Activated CD4-positive, CD25-positive, alpha-beta regulatory T cell (primary cell): ENCODE results near the gene NELL1.
"Not testable (repeated sequence)": the region's sequence is repeated elsewhere in the genome, so short reads cannot be mapped to it uniquely, and the experiment has no call there.

Experiments used
- DNase-seq, 4 experiments: peaks; one replicate each; lab custom pipeline; 2025; lab: John Stamatoyannopoulos, UW

The NELL1 gene

DNA sequence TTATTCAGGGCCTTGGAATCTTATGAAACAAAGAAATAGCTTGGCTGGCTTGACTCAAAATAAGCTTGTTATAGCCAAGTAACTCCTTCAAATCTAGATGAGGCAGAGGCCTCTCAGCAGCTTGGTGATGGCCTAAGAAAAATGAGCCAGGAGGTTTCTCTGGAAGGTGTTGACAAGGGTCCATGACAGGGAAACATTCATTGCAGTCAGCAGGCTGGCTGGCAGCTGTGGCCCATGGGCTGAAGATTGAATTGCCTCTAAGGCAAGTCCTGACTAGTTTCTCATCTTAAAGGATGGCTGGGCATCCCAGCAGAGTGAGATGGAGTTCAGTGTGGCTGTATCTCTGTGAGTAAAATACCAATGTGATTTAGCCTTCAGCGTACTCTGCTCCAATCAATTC lies 441.0 kb downstream of the NELL1 start:
- no peak for DNase-seq

DNA sequence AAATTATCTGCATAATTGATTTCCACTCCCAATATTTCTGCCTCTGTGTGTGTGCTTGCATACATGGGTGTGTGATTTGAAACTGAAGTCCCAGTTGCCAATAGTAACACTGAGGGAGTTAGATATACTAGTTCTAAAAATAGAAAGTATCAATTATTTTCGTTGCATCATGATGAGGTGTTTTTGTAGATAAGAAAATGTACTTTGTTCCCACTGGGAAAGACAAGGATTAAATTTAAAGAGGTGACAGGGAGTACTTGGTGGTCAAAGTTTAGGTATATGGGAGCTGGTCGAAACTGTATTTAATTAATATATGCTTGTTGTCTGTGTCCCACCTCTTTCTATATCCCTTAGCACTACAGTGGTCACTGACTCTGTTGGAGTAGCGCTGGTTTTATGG lies 444.5 kb downstream of the NELL1 start:
- DNase-seq: no peak

DNA sequence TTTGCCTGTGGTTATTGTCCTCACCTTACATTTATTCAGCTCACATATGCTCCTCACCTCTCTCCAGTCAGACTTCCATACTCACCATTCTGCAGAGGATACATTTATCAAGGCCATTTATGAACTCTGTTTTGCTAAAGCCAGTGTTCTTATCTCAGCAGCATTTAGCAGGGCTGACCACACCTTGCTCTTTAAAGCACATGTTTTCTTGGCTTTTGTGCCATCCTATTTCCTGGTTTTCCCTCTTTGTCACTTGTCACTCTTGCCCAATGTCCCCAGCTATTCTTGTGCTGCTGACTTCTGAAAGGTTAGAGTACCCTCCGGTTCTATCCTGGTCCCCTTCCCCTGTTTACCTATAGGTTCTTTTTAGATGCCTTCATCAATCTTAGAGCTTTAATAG lies 446.6 kb downstream of the NELL1 start:
- no peak for DNase-seq

DNA sequence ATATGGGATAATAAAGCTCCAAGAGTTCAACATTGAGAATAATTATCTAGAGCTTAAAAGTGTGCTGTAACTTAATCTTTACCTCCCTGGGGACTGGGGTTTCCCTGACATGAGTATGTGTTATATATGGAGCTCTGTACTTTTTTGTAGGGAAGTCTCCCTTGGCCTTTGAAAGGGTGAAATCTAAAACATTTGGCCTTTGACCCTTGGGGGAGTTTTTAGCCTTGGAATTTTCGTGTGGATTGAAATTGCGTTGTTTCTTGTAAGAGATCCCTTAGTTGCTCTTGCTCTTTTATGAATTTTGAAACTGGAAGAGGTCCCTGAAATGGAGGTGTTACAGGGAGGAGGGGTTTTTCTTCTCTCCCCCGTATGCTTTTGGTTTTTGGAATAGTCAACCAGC lies 450.0 kb downstream of the NELL1 start:
- no peak for DNase-seq

DNA sequence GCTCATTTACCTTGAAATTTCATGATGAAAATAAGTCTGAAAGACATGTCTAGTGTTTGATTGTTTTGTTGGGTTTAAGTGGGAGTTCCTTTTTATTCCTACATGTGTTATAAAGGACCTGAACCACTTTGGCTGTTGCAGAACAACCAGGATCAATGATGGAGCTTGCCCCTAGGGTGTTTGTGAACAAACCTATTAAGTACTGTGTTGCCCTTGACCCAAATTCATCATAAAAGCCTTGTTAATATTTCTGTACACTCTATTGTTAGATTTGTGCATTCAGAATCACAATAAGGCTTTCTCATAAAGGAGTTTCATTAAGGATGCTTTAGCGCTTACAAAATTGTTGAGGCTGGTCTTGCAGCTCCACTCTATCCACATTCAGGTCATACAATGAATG lies 452.6 kb downstream of the NELL1 start:
- DNase-seq: no peak

DNA sequence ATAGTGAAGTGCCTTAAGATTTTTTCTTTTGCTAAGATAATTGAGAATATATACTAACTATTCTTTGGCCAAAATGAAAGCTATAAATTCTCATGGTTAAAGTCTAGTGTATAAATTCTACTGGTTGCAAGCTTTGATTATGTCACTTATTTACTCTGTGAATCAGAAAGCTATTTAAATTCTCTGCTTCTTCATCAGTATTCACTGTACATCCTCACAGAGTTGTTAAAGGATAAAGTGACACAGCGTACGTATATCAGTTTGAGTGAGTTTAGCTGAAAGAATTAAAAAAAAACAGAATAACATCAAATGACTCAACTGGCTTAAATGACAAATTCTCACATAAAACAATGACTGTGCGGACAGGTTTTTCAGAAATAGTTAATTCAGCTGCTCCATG lies 453.1 kb downstream of the NELL1 start:
- no peak for DNase-seq

DNA sequence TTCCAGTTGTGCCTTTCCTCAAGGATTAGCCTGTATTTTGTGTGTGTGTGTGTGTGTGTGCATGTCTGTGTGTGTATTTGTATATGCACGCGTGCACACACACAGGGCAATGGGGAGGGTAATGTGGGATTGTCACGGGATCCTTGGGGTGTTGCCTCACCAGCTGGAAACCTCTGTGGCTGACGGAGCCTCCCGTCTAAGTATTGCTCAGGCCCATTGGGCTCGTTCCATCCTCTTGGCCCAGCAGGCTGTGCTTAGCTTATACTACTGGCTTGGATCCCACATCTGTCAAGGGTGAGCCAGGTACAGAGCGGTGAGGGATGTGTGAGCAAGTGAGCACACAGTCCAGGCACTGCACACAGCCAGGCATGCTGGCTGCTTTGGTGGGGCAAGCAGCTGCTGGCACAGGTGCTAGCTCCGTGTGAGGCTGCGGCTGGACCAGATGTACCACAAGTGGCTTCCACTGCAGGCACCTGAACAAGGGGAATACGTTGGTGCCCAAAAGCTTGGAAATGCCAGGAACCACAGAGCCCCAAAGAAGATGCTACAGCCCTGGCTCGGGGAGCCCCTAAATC lies 462.8 kb downstream of the NELL1 start:
- DNase-seq: no peak

DNA sequence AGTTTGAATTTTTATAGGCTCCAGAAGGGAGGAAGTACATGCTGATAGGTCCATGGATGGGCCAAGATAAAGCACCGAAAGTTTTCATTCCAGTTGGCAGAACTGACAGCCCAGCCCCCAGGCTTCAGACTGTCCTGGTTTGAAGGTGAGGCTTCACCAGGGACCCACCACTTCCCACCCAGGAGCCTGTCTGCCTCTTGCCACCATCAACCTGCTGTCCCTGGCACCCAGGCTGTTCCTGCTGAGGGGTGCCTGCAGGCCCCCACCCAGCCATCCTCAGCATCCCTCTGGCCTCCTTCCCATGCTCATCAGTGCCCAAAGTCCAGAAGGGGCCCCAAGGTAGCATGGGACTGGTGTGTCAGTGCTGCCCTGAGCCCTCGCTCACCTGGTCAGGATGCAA lies 463.9 kb downstream of the NELL1 start:
- no peak for DNase-seq

DNA sequence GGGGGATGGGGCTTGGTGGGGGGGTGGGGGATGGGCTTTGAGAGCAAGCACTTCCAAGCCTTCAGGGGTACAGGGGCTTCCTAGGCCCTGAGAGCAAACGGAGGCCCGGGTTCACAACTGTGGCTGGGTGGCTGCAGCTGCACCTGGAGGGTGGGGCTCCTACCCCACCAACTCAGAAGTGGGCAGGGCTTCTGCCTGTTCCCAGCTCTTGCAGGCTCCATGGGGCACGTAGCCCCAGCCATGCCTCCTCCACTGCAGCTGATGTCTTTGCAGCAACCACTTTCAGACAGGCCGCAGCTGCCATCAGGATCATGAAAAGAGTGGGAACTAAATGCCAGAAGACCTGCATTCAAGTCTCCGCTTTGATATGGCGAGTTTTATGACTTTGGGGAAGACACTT lies 464.3 kb downstream of the NELL1 start:
- no peak for DNase-seq

DNA sequence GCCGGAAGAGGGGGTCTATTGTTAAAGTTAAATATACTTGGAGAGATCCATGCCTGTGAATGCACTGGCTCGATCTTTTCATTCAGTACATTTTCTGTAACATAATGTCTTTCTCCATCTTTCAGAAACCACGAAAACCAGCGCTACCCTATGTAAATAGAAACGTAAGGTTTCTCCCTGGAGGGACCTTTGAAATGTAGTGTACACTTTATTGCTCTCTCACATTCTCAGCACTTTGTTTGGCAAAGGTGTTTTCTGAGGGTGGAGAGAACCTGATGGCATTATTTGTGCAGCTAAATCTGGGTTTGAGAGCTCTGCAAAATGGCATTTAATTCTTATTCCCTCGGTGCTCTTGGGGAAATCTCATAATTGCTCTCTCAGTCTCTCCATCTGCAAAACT lies 468.4 kb downstream of the NELL1 start:
- no peak for DNase-seq

DNA sequence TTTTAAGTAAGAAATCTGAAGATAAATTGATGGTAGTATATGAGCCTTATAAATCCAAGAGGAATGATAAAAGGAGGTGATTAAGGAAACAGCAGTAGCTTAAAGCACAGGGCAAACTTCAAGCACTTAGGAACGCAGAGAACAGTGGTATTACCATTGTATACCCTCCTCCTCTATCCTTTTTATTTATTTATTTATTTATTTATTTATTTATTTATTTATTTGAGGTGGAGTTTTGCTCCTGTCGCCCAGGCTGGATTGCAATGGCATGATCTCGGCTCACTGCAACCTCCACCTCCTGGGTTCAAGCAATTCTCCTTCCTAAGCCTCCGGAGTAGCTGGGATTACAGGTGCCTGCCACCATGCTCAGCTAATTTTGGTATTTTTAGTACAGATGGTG lies 472.2 kb downstream of the NELL1 start:
- DNase-seq: not testable (repeated sequence)

DNA sequence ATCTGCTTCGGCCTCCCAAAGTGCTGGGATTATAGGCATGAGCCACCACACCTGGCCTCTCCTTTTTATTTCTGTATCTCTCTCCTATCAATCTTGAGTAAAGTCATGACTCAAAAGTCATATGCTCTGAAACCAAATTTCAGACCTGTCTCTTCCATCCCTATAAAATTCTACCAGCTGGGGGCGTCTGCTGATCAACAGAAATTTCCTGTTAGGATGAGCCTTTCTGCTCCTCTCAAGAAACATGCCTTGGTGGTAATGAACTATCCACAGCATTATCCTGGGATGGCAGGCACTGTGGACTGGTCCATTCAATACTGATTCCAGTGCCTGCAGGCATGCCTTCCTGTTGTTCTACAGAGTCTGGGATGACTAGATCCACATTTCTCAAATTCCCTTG lies 472.6 kb downstream of the NELL1 start:
- DNase-seq: no peak

DNA sequence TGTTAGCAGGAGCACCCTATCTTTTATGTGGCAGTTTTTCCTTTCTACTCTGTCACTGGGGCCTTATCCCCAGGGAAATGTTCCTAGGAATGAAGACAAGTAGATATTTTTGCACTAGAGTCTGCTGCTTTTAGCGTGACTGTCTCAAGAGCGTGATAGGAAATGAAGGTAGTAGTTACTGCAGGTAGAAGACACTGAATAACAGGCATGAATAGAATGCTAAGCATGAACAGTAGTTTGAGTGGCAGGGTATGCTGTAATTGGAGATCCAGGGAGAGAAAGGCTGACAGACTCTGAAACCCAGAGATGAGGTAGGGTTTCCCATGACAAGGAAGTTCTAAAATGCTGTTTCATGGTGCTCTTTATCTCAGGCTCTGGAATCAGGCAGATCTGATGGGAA lies 475.1 kb downstream of the NELL1 start:
- DNase-seq: no peak

DNA sequence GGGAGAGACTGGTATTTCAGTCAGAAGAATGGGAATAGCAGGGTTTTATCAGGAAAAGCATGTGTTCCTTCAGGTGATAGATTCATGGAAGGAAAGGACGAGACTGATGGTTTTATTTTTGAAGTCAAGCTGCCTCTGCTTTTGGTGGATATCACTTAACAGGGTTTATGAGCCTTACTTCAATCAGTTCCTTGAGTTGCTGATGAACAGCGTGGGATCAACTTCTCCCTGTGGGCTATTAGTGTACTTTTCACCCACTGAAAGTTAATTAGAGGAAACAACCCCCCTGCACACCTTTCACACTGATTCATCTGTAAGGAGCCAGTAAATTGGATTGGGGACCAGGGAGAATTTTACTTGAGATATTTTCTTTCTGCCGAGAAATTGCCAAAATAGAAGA lies 479.0 kb downstream of the NELL1 start:
- DNase-seq: no peak

DNA sequence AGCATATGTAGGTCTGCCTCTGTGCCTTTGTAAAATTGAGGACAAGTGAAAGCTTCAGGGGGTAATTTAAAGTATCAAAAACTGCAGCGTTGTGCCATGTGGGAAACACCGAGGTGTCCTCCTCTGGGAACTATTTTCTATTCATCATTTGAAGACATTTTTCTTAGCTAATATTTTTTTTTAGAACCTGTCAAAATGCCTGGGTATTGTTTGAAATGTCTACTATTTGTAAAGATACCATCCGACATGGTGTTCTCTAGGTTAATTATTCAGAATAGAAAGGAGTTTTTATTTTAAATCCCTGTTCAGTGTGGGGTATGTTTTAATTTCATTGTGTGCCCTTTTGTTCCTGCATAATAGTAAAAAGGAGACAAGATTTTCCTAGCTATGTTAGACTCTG lies 490.8 kb downstream of the NELL1 start:
- no peak for DNase-seq

DNA sequence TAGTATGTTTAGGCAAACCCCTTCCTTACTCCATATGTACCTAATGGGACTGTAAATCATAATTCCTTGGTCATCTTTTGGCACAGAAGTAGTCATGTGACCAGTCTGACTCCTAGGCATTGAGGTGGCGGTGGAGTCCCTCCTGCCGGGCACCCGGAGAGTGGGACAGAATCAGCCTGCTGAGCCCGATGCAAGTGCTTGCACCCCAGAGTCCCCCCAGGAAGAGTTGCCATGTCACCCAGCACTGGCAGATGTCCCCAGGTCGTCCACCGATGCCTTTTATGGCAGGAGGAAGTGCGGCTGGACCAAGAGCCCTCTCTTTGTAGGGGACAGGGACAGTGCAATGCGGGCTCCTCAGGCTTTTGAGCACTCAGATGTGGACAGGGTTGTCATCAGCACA lies 500.3 kb downstream of the NELL1 start:
- DNase-seq: no peak

DNA sequence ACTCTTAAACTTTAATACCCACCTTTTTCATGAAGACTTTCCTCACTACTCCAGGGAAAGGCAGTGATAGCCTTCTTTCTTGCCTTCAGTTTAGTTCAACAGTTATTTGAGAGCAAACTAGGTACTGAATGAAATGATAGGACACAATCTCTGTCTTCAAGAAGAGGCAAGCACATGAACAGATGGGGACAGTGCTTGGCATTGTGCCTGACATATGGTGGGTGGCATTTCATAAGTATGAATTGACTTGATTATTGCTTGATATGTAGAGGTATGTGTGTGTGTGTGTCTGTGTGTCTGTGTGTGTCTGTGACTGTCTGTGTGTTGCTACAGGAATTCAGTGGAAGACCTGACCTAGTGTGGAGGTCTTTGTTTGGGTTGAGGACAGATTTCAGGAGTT lies 504.1 kb downstream of the NELL1 start:
- DNase-seq: no peak

DNA sequence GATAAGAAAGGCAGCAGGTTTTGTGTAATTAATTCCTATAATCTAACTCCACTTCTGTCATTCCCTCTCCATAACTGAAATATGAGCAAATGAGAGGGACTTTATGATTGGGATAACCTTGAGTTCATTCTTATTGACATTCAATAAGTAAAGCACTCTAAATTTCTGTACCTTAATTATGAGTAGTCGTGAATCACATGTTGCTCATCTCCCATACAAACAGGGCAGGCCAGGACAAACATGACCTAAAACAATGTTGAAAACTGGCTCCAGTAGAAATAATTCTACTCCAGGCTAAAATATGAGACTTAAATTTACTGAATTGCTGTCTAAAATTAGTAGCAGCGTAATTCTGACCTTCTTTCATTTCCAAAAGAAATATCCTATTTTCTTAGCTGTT lies 505.4 kb downstream of the NELL1 start:
- DNase-seq: no peak

DNA sequence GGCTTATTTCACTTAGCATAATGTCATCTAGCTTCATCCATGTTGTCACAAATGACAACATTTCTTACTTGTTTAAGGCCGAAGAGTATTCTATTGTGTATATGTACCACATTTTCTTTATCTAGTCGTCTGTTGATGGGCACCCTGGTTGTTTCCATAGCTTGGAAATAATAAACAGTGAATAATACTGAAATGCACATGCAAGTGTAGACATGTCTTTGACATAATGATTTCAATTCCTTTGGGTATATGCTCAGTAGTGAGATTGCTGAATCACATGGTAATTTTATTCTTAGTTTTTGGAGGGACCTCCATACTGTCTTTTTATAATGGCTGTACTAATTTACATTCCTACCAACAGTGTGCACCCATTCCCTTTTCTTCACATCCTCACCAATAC lies 508.0 kb downstream of the NELL1 start:
- DNase-seq: no peak

DNA sequence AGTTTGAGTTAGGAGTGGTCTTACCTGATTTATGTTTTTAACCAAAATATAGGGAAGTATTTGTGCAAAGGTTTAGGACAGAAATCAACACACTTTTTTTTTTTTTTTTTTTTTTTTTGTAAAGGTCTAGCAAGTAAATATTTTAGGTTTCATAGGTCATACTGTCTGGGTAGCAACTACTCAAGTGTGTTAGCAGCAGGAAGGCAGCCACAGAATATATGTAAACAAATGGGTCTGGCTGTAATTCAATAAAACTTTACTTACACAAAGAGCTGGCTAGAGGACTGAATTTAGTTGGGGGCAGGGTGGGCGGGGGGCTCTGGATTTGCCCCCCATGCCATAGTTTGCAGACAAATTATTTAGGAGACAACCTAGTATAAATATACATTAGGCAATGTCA lies 510.4 kb downstream of the NELL1 start:
- no peak for DNase-seq

DNA sequence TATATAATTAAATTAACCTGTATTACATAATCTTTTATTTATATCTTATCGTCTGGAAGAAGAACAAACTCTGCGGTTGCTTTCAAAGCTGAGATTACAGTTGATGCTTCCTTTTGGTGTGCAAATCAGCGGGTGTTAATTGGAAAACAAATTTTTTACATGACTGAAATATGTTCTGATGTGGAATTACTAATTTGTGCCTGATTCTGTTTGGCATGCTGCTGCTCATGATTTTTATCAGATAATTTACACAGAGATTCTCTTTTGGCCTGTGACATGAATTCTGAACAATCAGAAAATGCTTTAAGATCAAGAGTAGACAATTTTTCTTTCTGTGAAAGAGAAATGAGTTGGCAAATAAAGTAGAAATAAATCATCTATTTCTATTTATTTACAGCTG lies 510.8 kb downstream of the NELL1 start:
- no peak for DNase-seq

DNA sequence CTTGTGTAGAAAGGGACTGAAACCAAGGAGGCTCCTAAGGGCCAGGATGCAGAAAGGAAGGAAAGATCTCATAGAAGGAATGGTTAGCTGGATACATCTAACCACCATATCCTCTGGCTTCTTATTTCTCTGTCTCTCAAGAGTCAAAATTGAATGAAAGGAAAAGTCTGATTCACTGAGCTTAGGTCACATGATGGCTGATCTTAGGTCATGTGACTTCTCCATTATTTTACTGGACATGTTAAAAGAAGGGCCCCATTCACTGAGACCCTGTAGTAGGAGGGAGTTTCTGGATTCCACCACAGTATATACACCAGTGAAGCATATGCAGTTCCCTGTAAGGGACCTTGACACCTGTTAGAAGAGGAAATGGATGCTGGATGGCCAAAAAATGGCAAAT lies 516.6 kb downstream of the NELL1 start:
- DNase-seq: no peak

DNA sequence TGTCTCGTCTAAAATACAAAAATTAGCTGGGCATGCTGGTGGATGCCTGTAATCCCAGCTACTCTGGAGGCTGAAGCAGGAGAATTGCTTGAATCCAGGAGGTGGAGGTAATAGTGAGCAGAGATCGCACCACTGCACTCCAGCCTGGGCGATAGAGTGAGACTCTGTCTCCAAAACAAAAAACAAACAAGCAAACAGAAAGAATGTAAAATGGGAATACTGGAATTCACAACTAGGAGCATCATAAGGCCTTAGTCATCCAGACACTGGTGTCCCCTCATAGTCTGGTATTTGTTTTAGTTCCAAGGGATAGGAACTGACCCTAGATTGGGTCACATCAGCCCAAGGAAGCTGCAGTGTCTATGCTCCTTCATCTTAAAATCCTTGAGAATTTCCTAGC lies 520.8 kb downstream of the NELL1 start:
- no peak for DNase-seq

DNA sequence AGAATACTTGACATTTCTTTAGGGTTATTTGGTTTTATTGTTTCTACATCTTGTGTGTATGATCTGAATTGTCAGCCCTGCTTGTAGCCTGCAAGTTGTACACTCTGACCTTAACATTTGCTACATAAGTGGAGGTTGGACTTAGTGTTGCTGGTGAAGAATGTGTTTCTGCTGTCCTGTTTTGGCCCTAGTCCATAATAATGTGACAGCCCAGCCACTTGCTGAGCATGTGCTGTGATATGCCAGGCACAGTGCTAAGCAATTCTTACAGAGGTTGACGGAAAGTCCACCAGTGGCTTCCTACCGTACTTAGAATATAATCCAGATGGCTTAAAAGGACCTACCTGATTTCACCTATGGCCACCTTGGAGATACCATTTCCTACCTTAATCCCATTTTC lies 526.6 kb downstream of the NELL1 start:
- DNase-seq: no peak

DNA sequence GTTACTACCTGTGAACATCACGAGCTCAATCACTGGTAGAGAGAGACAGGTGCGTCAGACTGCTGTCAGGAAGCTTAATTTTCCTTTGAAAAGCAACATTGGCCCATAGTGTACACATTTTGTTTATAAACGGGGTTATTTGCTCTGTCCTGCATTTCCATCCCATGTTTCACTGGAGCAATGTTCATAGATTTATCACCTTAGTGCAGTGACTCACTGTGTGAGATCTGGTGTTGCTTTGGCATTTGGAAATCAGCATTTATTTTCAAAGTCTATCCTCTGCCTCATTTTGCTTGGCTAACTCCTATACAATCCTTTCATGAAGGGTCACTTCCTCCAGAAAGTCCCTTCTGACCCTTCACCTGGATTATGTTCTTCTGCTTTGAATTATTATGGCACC lies 529.1 kb downstream of the NELL1 start:
- DNase-seq: no peak
